GM18861 (cell line): ENCODE measurements around the gene MYO1E.
"Not testable (repeated sequence)": the region's sequence is repeated elsewhere in the genome, so short reads cannot be mapped to it uniquely, and the experiment has no call there.

ENCODE experiments used
- ATAC-seq: cut with Tn5 transposase; IDR thresholded peaks from one replicate; pipeline ENCODE4 v1.9.1; 2021; ENCODE audit not compliant: unreplicated experiment

The MYO1E gene

GRCh38 chr15:59295261-59296001 lies 77.2 kb downstream of the MYO1E start:
- no peak for ATAC-seq

- ATAC-seq: no peak
Observed at GRCh38 chr15:59294574-59295260, 78.0 kb downstream of the MYO1E start.

DNA sequence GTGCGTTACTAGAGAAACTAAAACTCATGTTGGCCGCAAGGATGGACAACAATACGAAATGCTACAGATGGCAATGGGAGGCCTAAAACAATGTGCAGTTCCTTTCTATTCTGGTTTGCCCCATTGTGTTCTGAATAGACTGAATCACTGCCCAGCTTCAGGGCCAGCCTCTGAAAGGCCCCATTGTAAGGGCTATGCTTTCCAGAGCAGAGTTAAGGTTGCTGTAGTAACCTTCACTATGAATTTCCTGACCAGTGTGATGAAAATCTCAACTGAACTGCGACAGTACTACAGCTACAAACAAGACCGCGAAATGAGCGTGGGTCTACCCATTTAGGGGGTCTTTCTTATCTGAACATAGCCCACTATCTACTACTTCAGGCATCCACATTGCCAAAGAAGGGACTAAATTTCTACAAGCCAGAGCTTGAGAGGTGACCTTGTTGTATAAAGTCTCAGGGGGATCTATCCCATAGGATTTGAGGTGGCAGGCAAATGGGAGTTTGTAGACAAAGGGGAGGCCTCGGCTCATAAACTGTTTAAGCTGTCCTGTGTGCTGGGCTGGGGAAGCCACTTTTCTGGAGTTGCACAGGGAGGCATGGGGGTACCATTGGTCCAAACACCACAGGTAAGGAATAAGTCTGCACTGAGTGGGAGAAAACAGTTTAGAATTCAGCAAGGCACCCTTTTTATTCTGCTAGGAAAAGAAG lies 80.1 kb downstream of the MYO1E start:
- ATAC-seq: no peak

DNA sequence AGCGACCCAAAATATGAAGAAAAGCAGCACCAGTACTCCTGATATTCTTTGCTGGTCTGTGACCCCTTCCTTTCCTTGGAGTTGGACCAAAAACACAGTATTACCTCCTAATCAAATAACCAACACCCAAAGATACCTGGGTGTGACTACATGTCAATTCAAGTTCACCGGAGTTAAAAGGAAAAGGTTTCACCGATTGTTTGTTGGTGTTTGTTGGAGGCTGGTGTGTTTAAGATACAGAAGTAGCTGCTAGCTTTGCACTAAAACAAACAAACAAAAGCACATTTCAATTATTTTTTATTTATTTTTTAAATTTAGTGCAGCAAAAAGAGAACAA lies 81.5 kb downstream of the MYO1E start:
- no peak for ATAC-seq

- ATAC-seq: no peak
Observed at GRCh38 chr15:59290295-59291212, 82.1 kb downstream of the MYO1E start.

GRCh38 chr15:59289574-59289973 lies 83.1 kb downstream of the MYO1E start:
- no peak for ATAC-seq

DNA sequence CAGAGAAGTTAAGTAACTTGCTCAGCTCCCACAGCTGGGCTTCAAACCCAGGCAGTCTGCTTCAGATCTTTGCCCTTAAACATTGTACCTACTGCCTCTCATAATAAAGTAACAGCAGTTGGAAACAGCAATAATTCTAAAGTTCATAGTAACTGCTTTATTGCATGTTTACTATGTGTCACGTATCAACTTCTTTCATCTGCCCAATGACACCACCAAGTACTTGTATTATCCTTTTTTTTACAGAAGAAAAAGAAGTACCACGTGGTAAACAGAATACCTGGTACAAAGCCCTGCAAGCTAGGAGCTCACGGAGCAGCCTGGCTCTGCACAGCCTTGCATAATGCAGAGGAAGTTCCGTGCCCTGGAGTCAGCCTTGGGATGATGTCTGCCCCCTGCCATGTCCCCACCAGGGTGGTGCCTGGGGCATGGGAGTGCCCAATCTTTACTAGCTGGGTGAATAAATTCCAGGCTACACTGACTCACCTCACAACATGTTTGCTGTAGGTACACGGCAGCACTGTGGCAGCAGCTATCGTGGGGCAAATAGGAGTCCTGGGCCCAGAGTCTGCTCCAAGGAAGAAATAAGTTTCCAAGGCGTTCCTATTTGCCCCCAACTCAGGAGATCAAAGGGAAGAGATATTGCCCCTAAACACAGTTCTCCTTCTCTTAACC lies 88.8 kb downstream of the MYO1E start:
- no peak for ATAC-seq

GRCh38 chr15:59282515-59283337 lies 89.9 kb downstream of the MYO1E start:
- ATAC-seq: no peak

DNA sequence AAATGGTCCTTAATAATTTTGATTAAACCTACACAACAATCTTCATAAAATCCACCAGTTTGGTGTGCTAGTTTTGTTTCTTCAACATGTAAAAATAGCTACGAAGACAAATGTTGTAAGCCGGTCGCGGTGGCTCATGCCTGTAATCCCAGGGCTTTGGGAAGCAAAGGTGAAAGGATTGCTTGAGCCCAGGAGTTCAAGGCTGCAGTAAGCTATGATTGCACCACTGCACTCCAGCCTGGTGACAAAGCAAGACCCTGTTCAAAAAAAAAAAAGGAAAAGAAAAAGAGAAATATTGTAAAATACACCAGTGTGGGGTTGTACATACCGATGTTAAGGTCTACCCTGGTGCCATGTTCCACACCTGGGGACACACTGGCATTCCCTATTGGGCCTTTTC lies 91.0 kb downstream of the MYO1E start:
- no peak for ATAC-seq

DNA sequence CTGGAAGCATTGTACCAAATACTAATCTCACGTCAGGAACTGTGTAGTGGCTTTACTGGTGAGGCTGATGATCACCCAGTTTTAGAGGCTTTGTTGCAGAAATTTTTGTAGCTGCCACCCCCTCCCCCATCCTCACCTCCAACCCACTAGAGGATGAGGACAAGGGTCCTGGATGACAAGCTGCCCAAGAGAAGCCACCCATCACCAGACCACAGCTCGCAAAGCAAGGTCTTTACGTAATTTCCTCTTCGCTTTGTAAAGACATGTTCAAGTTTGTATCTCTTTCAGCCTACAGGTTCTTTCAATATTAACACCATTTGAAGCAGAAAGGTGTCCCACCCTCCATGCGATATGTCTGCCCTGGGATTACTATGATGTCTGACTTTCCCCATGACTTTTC lies 91.8 kb downstream of the MYO1E start:
- ATAC-seq: no peak

GRCh38 chr15:59280292-59280691 lies 92.4 kb downstream of the MYO1E start:
- ATAC-seq: not testable (repeated sequence)

GRCh38 chr15:59279023-59279422 lies 93.6 kb downstream of the MYO1E start:
- no peak for ATAC-seq

DNA sequence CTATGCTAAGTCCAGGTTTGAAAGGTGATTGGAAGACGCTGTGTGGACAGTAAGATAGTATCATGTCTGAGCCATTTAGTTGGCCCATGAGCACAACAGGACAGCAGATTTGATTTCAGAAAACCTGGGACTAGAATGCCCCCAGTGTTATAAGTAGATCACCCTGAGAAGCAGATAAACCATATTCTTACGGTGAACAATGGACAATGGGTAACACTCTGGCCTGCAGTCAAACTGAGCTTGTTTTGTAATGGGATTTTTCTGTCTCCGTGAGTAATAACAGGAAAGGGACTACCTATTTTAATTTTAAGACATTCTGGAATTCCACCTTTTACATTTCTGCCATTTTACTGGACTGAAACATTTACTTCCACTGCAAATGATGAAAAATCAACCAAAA lies 94.6 kb downstream of the MYO1E start:
- ATAC-seq: no peak

DNA sequence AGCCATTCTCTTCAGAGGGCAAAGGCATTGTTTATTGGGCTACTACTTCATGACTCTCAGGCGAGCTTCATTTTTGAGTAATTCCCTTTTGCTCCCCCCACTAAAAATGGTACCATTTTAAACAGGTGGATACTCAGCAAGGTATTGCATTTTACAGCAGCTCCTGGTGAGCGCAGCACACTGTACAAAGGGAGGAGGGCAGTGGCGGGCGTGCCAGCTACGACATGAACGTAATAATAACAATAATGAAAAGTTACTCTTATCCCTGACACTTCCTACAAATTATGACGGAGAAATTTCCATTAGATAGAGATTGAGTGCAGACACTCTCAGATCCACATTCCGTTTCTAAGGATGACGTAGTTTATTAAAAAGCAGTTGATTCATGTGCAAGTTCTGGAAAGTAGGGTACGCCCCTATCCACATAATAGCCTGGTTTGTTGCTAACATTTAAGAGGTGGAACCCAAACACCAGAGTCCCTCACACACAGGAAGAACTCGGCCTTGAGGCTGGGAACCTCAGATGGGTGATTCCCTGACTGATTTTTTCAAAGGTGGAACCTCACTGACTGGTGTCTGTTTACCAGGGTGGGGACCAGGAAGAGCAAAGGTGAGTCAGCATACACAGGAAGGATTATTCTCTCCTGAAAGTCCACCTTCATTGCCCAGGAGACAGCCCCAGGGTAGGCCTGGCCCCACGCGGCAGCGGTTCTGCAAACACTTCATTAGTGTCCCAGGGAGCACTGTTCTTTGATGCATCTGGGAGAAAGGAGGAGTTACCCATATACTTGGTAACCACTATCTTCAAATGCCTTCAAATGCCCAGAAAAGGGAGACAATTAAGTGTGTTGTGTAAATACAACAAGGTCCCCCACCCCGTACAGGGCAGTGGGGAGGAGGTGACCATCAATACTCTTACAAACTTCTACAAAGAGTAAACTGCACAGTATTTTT lies 96.2 kb downstream of the MYO1E start:
- ATAC-seq: no peak

- peak; percentile 47 for ATAC-seq
Observed at GRCh38 chr15:59274126-59274970, 98.3 kb downstream of the MYO1E start.

DNA sequence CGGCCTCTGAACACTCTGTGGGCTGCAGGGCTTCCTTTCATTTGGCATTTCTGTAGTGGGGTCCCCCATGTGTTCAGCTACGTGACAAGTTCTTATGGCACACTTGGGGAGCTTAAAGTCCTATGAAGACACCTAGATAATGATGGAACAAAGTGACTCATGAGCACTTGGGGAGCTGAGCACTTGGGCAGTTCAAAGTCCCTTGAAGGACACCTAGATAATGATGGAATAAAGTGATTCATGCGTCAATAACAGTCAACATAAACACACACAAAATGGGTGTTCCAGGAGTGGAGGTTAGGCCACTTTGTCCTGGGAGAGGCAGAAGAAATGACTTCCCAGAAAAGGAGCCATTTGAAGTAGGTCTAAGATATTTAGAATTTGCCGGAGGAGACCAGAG lies 99.4 kb downstream of the MYO1E start:
- ATAC-seq: no peak

- ATAC-seq: no peak
Observed at GRCh38 chr15:59271595-59272201, 101.0 kb downstream of the MYO1E start.
